Measurements from ENCODE around the gene RNF11.
"Not testable (repeated sequence)": the region's sequence is repeated elsewhere in the genome, so short reads cannot be mapped to it uniquely, and the experiment has no call there.

RNF11 gene

DNA sequence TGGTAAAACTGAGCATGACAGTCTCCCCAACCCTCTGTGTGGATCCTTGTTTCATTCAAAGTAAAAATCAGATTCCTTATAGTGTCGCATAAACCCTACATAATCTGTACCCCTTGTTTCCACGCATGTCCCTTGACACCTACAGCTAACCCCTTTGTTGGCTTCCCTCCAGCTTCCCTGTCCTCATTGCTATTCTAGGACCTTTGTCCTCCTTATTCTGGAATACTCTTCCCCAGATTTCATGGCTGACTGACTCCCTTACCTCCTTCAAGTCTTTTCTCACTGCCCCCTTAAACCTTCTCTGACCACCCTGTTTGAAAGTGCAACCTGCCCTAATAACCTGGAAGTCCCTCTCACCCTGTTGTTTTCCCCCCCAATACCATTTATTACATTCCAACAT is 4.0 kb downstream of the RNF11 start:
- Mint-ChIP-seq H3K4me1 (peaks cover 47% of the 10 kb centered on the region), H3K4me3 (peak overlapping the region; percentile 7), H3K36me3 (peaks cover 6% of the 10 kb centered on the region), H3K27ac (peak overlapping the region; percentile 81), H3K9me3 (no peaks in the 10 kb centered on the region)
- no peak for ATAC-seq
- no peak for DNase-seq (ENCODE audit: low spot score in 2 of 2)

GRCh38 chr1:51241119-51241518 is 5.0 kb downstream of the RNF11 start:
- H3K27ac Mint-ChIP-seq: no peak overlapping the region
- H3K36me3 Mint-ChIP-seq: peaks cover 6% of the 10 kb centered on the region
- no peak for ATAC-seq
- H3K4me3 Mint-ChIP-seq: no peak overlapping the region
- no peak for DNase-seq (ENCODE audit: low spot score in 2 of 2)
- no peaks in the 10 kb centered on the region for H3K9me3 Mint-ChIP-seq
- H3K4me1 Mint-ChIP-seq: peaks cover 45% of the 10 kb centered on the region

GRCh38 chr1:51242546-51242945 is 6.5 kb downstream of the RNF11 start:
- peaks cover 6% of the 10 kb centered on the region for H3K36me3 Mint-ChIP-seq
- no peak overlapping the region for H3K4me3 Mint-ChIP-seq
- peaks cover 56% of the 10 kb centered on the region for H3K4me1 Mint-ChIP-seq
- no peaks in the 10 kb centered on the region for H3K9me3 Mint-ChIP-seq
- no peak overlapping the region for H3K27ac Mint-ChIP-seq
- DNase-seq (ENCODE audit: low spot score in 2 of 2): no peak
- ATAC-seq: no peak

- no peak overlapping the region for H3K4me3 Mint-ChIP-seq
- DNase-seq (ENCODE audit: low spot score in 2 of 2) (no peak), ATAC-seq (no peak)
- no peaks in the 10 kb centered on the region for H3K9me3 Mint-ChIP-seq
- H3K36me3 Mint-ChIP-seq: peaks cover 6% of the 10 kb centered on the region
- H3K27ac Mint-ChIP-seq: no peak overlapping the region
- peaks cover 48% of the 10 kb centered on the region for H3K4me1 Mint-ChIP-seq
Observed at GRCh38 chr1:51247022-51247421, 10.9 kb downstream of the RNF11 start.

GRCh38 chr1:51247499-51247898 is 11.4 kb downstream of the RNF11 start:
- DNase-seq (ENCODE audit: low spot score in 2 of 2): no peak
- Mint-ChIP-seq H3K4me3 (no peak overlapping the region), H3K36me3 (peaks cover 6% of the 10 kb centered on the region), H3K9me3 (no peaks in the 10 kb centered on the region), H3K4me1 (peaks cover 50% of the 10 kb centered on the region), H3K27ac (no peak overlapping the region)
- ATAC-seq: no peak

GRCh38 chr1:51249445-51249844 is 13.4 kb downstream of the RNF11 start:
- no peak overlapping the region for H3K4me3 Mint-ChIP-seq
- peaks cover 44% of the 10 kb centered on the region for H3K4me1 Mint-ChIP-seq
- DNase-seq (ENCODE audit: low spot score in 2 of 2) (no peak), ATAC-seq (no peak)
- H3K9me3 Mint-ChIP-seq: no peaks in the 10 kb centered on the region
- no peaks in the 10 kb centered on the region for H3K36me3 Mint-ChIP-seq
- no peak overlapping the region for H3K27ac Mint-ChIP-seq

DNA sequence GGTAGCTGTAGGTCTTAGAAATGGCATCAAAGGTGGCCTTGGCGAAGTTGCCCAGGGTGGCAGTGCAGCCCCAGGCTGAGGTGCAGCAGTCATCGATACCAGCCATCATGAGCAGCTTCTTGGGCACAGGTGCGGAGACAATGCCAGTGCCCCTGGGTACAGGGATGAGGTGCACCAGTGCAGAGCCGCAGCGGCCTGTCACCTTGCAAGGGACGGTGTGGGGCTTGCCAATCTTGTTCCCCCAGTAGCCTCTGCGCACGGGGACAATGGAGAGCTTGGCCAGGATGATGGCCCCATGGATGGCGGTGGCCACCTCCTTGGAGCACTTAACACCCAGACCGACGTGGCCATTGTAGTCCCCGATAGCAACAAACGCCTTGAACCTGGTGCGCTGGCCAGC is 14.7 kb downstream of the RNF11 start:
- not testable (repeated sequence) for H3K27ac Mint-ChIP-seq; H3K36me3 Mint-ChIP-seq; H3K9me3 Mint-ChIP-seq; DNase-seq (ENCODE audit: low spot score in 2 of 2); H3K4me3 Mint-ChIP-seq; ATAC-seq
- peaks cover 35% of the 10 kb centered on the region for H3K4me1 Mint-ChIP-seq

DNA sequence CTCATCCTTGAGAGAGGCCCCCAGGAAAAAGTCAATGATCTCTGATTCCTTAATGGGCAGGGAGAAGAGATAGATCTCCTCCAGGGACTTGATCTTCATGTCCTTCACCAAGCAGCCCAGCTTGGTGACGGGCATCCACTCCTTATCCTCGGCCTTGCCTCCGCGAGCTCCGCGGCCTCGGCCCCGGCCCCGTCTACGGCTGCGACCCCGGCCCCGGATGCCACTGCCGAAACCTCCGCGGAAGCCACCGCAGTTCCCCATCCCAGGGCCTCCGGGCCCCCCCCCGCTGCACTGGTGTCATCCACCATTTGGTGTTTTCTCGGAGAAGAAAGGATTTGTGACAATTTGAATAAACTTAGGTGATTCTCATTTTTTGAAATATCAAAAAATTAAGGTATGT is 15.1 kb downstream of the RNF11 start:
- not testable (repeated sequence) for H3K27ac Mint-ChIP-seq, H3K36me3 Mint-ChIP-seq
- H3K4me1 Mint-ChIP-seq: peaks cover 31% of the 10 kb centered on the region

GRCh38 chr1:51252366-51252765 is 16.3 kb downstream of the RNF11 start:
- Mint-ChIP-seq H3K9me3 (no peaks in the 10 kb centered on the region), H3K4me3 (no peak overlapping the region), H3K4me1 (peaks cover 20% of the 10 kb centered on the region), H3K27ac (no peak overlapping the region), H3K36me3 (peaks cover 2% of the 10 kb centered on the region)
- DNase-seq (ENCODE audit: low spot score in 2 of 2) (no peak), ATAC-seq (no peak)

More for the DNA sequence above, 15.1 kb downstream of the RNF11 start:
- DNase-seq (ENCODE audit: low spot score in 2 of 2); ATAC-seq; H3K9me3 Mint-ChIP-seq; H3K4me3 Mint-ChIP-seq: not testable (repeated sequence)

- H3K9me3 Mint-ChIP-seq: no peaks in the 10 kb centered on the region
- no peak for DNase-seq (ENCODE audit: low spot score in 2 of 2)
- ATAC-seq: no peak
- peaks cover 6% of the 10 kb centered on the region for H3K36me3 Mint-ChIP-seq
- no peak overlapping the region for H3K4me3 Mint-ChIP-seq
- H3K27ac Mint-ChIP-seq: no peak overlapping the region
- H3K4me1 Mint-ChIP-seq: peaks cover 26% of the 10 kb centered on the region
Observed at GRCh38 chr1:51253691-51254090, 17.6 kb downstream of the RNF11 start.

GRCh38 chr1:51255331-51255730 is 19.3 kb downstream of the RNF11 start:
- DNase-seq (ENCODE audit: low spot score in 2 of 2) (no peak), ATAC-seq (no peak)
- Mint-ChIP-seq H3K27ac (no peak overlapping the region), H3K4me1 (peaks cover 21% of the 10 kb centered on the region), H3K36me3 (peaks cover 6% of the 10 kb centered on the region), H3K9me3 (no peaks in the 10 kb centered on the region), H3K4me3 (no peak overlapping the region)

DNA sequence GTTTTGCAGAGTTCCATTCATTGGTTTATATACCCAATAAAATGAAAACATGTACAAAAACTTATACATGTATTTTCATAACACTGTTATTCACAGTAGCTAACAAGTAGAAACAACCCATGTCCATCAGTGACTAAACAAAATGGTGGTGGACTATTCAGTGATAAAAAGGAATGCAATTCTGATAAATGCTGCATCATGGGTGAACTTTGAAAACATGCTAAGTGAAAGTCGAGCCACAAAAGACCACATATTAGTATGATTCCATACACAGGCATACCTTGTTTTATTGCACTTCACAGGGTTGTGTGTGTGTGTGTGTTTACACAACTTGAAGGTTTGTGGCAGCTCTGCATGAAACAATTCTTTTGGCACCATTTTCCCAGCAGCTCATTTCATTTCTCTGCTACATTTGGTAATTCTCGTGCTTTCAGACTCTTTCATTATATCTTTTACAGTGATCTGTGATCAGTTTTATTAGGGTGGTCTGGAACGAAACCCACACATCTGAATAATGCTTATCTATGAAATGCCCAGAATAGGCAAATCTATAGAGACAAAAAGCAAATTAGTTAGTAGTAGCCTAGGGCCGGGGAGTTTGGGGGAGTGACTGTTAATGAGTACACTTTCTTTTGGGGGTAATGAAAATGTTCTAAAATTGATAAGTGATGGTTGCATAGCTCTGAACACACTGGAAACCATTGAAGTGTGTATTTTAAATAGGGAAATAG is 27.2 kb downstream of the RNF11 start:
- Mint-ChIP-seq H3K27ac (peak overlapping the region; percentile 26), H3K36me3 (peaks cover 9% of the 10 kb centered on the region), H3K4me1 (peaks cover 68% of the 10 kb centered on the region), H3K9me3 (no peaks in the 10 kb centered on the region), H3K4me3 (no peak overlapping the region)
- no peak for ATAC-seq
- no peak for DNase-seq (ENCODE audit: low spot score in 2 of 2)

GRCh38 chr1:51264451-51264850 is 28.4 kb downstream of the RNF11 start:
- no peak for ATAC-seq
- Mint-ChIP-seq H3K9me3 (no peaks in the 10 kb centered on the region), H3K4me1 (peaks cover 67% of the 10 kb centered on the region), H3K4me3 (no peak overlapping the region), H3K36me3 (peaks cover 11% of the 10 kb centered on the region), H3K27ac (no peak overlapping the region)
- no peak for DNase-seq (ENCODE audit: low spot score in 2 of 2)

DNA sequence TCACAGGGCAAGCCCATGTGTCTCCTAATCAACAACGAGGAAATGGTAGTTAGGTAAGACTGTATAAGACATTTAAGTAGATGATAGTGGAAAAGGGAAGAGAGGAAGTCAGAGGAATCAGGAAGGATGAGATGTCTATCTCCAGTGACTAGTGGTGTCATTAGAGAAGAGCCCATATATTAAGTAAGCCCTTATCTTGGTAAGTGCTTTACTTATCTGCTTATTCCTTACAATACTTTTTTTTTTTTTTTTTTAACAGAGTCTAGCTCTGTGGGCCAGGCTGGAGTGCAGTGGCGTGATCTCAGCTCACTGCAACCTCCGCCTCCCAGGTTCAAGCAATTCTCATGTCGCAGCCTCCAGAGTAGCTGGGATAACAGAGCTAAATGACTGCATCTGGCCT is 29.5 kb downstream of the RNF11 start:
- no peak for DNase-seq (ENCODE audit: low spot score in 2 of 2)
- Mint-ChIP-seq H3K4me1 (peaks cover 62% of the 10 kb centered on the region), H3K4me3 (no peak overlapping the region), H3K36me3 (peaks cover 22% of the 10 kb centered on the region), H3K27ac (peak overlapping the region; percentile 53), H3K9me3 (no peaks in the 10 kb centered on the region)
- no peak for ATAC-seq

DNA sequence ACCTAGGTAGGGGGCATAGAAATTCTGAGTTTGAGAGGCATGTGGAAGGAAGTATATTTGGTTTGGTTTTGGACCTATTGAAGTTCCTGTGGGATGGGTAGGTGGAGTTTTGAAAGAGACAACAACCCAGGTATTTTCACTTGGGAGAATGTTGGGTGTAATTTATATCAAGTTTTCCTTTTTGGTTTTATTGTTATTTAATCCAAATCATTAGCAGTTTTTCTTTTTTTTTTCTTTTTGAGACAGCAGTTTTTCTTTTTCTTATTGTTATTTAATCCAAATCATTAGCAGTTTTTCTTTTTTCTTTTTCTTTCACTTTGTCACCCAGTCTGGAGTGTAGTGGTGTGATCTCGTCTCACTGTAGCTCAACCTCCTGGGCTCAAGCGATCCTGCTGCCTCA is 30.1 kb downstream of the RNF11 start:
- Mint-ChIP-seq H3K36me3 (peaks cover 25% of the 10 kb centered on the region), H3K27ac (peak overlapping the region; percentile 53), H3K4me1 (peaks cover 56% of the 10 kb centered on the region), H3K9me3 (no peaks in the 10 kb centered on the region), H3K4me3 (no peak overlapping the region)
- DNase-seq (ENCODE audit: low spot score in 2 of 2) (no peak), ATAC-seq (no peak)

DNA sequence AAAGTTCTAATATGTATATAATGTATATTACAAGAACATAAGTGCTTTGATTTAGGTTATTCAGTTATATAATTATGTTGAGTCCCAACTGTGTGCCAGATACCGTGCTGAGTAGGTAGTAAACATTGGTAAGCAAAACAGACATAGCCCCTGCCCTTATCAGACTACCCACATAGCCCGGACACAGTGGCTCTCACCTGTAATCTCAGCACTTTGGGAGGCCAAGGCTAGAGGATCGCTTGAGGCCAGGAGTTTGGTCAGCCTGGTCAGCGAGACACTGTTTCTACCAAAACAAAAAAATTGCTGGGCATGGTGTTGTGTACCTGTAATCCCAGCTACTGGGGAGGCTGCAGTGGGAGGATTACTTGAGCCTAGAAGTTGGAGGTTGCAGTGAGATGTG is 30.7 kb downstream of the RNF11 start:
- Mint-ChIP-seq H3K36me3 (peaks cover 25% of the 10 kb centered on the region), H3K9me3 (no peaks in the 10 kb centered on the region), H3K4me1 (peaks cover 53% of the 10 kb centered on the region), H3K27ac (peak overlapping the region; percentile 53), H3K4me3 (no peak overlapping the region)
- no peak for ATAC-seq
- no peak for DNase-seq (ENCODE audit: low spot score in 2 of 2)
